ENCODE results near the gene ETFBKMT. TPM values are rescaled to one million over a fixed set of nuclear protein-coding genes. Genes with fewer than 3 reads are reported as not detected.

The ETFBKMT gene, protein sequence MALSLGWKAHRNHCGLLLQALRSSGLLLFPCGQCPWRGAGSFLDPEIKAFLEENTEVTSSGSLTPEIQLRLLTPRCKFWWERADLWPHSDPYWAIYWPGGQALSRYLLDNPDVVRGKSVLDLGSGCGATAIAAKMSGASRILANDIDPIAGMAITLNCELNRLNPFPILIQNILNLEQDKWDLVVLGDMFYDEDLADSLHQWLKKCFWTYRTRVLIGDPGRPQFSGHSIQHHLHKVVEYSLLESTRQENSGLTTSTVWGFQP
- total RNA-seq (2014; rRNA removed) (0.52 and 0.58 TPM in 2 replicates), Bru-seq, nascent RNA (percentile 34 among the genes with signal in this experiment), BruChase-seq, experiment 1, labeled RNA remaining after a 6-hour chase (percentile 38 among the genes with signal in this experiment), BruChase-seq, experiment 2, labeled RNA remaining after a 2-hour chase (percentile 43 among the genes with signal in this experiment)
- long read RNA-seq, full-length matches to known transcripts: 4 of 6 reads
- long read RNA-seq, partial matches to known transcripts: 1 of 6 reads
- long read RNA-seq, other reads (novel, unspliced or antisense): 1 of 6 reads

DNA sequence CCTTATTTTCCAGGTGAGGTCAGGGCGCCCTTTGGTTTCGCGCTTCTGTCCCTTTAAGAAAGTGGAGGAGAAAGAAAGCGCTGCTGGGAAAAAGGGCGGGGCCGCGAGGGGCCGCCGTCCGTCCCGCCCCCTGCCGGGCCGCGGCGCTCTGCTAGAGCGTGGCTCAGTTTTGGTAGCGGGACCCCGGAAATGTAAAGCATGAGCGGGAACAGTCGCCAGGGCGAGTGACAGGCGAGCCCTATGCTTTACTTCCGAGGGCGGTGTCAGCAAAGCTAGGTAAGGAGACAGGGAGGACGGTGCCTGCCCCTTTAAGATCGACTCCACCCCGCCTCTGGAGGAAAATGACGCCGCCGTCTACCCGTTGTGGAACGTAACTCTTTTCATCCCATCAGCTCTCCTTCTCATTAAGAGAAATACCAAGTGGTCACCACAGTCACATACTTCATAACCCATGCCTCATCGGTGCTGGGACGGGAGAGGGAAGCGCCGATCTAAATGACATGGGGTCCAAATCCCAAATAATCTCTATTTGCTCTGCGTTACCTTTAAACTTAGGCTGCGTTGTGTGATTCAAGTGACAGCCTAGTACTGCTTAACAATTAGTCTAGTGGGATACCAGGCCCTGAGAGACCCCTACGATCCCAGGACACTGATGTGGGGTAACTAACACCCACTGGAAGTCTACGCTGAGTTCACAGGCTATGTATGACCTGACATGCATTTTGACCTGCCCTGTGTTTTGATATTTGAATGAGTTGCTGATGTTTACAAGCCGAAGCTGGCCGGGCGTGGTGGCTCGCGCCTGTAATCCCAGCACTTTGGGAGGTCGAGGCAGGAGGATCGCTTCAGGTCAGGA is at the start of gene ETFBKMT:
TSS of gene ETFBKMT (plus strand) at position 602 of the 856 bp plus-strand sequence. CDS start 2,266 bp downstream, outside the sequence.
- H2AFZ ChIP-seq (ENCODE audit: low read length): peak within 1 kb of the TSS; percentile 100
- DNase-seq: peak; percentile 93
- no peaks in the 10 kb centered on the region for H3K79me2 ChIP-seq (ENCODE audit: low read length)
- no peaks in the 10 kb centered on the region for H3K27me3 ChIP-seq (ENCODE audit: low read length)
- H3K9me2 ChIP-seq (replicated peaks; ENCODE audit: low read length): no peaks in the 10 kb centered on the region
- CTCF ChIA-PET: interaction anchor here (0.5 kb wide), 1 partner anchor 733 kb away, joined by 6 read pairs; no protein-coding TSS in a partner anchor
- peak within 1 kb of the TSS; percentile 99 for H3K4me2 ChIP-seq (ENCODE audit: low read length)
- BruUV-seq (replicated peaks): TSS peak; percentile 93
- H3K4me3 ChIP-seq (ENCODE audit: low read length): peak within 1 kb of the TSS; percentile 100
- H4K20me1 ChIP-seq (ENCODE audit: low read length): no peaks in the 10 kb centered on the region
- intact Hi-C loops (cut with micrococcal nuclease): loop anchor here (2.0 to 10.0 kb wide), 5 partner anchors 69 to 1095 kb away; partner anchors contain the start of genes AMN1 and YARS2
- no peaks in the 10 kb centered on the region for H3K36me3 ChIP-seq (ENCODE audit: low read depth, low read length)
- H3K27ac ChIP-seq (ENCODE audit: low read length): peak within 1 kb of the TSS; percentile 72
- H3F3A ChIP-seq (ENCODE audit: low read length, unreplicated experiment): no peaks in the 10 kb centered on the region
- no peaks in the 10 kb centered on the region for H3K9me3 ChIP-seq (ENCODE audit: low read length)
- ATAC-seq: peak; percentile 99
- TF ChIP-seq, protein P1, sequence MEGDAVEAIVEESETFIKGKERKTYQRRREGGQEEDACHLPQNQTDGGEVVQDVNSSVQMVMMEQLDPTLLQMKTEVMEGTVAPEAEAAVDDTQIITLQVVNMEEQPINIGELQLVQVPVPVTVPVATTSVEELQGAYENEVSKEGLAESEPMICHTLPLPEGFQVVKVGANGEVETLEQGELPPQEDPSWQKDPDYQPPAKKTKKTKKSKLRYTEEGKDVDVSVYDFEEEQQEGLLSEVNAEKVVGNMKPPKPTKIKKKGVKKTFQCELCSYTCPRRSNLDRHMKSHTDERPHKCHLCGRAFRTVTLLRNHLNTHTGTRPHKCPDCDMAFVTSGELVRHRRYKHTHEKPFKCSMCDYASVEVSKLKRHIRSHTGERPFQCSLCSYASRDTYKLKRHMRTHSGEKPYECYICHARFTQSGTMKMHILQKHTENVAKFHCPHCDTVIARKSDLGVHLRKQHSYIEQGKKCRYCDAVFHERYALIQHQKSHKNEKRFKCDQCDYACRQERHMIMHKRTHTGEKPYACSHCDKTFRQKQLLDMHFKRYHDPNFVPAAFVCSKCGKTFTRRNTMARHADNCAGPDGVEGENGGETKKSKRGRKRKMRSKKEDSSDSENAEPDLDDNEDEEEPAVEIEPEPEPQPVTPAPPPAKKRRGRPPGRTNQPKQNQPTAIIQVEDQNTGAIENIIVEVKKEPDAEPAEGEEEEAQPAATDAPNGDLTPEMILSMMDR (conservative IDR thresholded peaks at IDR 0.05; ENCODE audit: low read depth, low read length): peak; percentile 21; the same call in 1 of the 2 replicates
- TF ChIP-seq EZH2phosphoT487 (IDR thresholded peaks at IDR 0.05; ENCODE audit: borderline replicate concordance, low read length): no peak
- TF ChIP-seq EZH2 (IDR thresholded peaks at IDR 0.05; ENCODE audit: low read length, unreplicated experiment): no peak
- peaks cover 8% of the 10 kb centered on the region for H3K4me1 ChIP-seq (ENCODE audit: insufficient read depth, low read length)
- peak within 1 kb of the TSS; percentile 84 for H3K9ac ChIP-seq (ENCODE audit: low read length)
- POLR2A ChIA-PET (ENCODE audit: unreplicated experiment): interaction anchor here (0.7 kb wide), 1 partner anchor 442 kb away, joined by 4 read pairs; no protein-coding TSS in a partner anchor

DNA sequence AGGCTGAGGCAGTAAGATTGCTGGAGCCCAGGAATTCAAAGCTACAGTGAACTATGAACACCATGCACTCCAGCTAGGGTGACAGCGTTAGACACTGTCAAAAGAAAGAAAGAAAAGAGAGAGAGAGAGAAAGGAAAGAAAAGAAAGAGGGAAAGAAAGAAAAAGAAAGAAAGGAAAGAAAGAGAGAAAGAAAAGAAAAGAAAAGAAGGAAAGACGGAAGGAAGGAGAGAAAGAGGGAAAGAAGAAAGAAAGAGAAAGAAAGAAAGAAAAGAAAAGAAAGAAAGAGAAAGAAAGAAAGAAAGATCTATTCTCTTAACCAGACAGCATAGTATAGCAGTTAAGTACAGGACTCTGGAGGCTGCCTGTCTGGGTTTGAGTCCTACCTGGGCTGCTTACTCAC is 46.7 kb upstream of the ETFBKMT start:
- POLR2A ChIA-PET (ENCODE audit: unreplicated experiment): no interaction called here
- TF ChIP-seq EZH2 (IDR thresholded peaks at IDR 0.05; ENCODE audit: low read length, unreplicated experiment) (no peak), EZH2phosphoT487 (IDR thresholded peaks at IDR 0.05; ENCODE audit: borderline replicate concordance, low read length) (no peak)
- TF ChIP-seq, protein P1 (conservative IDR thresholded peaks at IDR 0.05; ENCODE audit: low read depth, low read length): no peak
- H4K20me1 ChIP-seq (ENCODE audit: low read length): no peaks in the 10 kb centered on the region
- H3K9me2 ChIP-seq (replicated peaks; ENCODE audit: low read length): no peaks in the 10 kb centered on the region
- 0 out of 2 replicates have a peak, but pooled peaks cover 7% of the 10 kb centered on the region for H3K9me3 ChIP-seq (ENCODE audit: low read length)
- no peak overlapping the region for H3K9ac ChIP-seq (ENCODE audit: low read length)
- H3K36me3 ChIP-seq (ENCODE audit: low read depth, low read length): no peaks in the 10 kb centered on the region
- BruUV-seq (replicated peaks): no TSS peak
- CTCF ChIA-PET: no interaction called here
- H3K4me2 ChIP-seq (ENCODE audit: low read length): no peak overlapping the region
- no peak for ATAC-seq
- H3K4me1 ChIP-seq (ENCODE audit: insufficient read depth, low read length): no peaks in the 10 kb centered on the region
- H2AFZ ChIP-seq (ENCODE audit: low read length): no peak overlapping the region
- intact Hi-C loops (cut with micrococcal nuclease): no loop called here
- no peaks in the 10 kb centered on the region for H3K27me3 ChIP-seq (ENCODE audit: low read length)
- no peak overlapping the region for H3K27ac ChIP-seq (ENCODE audit: low read length)
- H3K79me2 ChIP-seq (ENCODE audit: low read length): no peaks in the 10 kb centered on the region
- DNase-seq: no peak
- no peaks in the 10 kb centered on the region for H3F3A ChIP-seq (ENCODE audit: low read length, unreplicated experiment)
- H3K4me3 ChIP-seq (ENCODE audit: low read length): no peak overlapping the region
